H9 (cell line): Measurements from ENCODE around the gene RERE. TPM values are rescaled to one million over a fixed set of nuclear protein-coding genes. Genes with fewer than 3 reads are reported as not detected.

ENCODE experiments used
- DNase-seq: peaks from one replicate; pipeline ENCODE4 v3.0.0-alpha.2; 2017
- H2AFZ ChIP-seq: one replicate; pipeline ENCODE4 v1.6.1; 2013; ENCODE audit warnings: mild to moderate bottlenecking, low read length, control low read depth, moderate library complexity
- H2AK5ac ChIP-seq: 2 replicates; pipeline ENCODE4 v1.6.1; 2013; ENCODE audit warnings: low read length, control low read depth, mixed read lengths; ENCODE audit not compliant: insufficient read length
- H2BK120ac ChIP-seq: one replicate; pipeline ENCODE4 v1.6.1; 2013; ENCODE audit warnings: low read depth, mild to moderate bottlenecking, low read length, control low read depth, inconsistent platforms; ENCODE audit not compliant: poor library complexity, severe bottlenecking
- H2BK12ac ChIP-seq: 2 replicates; pipeline ENCODE4 v1.6.1; 2013; ENCODE audit warnings: low read length, control low read depth, mixed read lengths, low read depth; ENCODE audit not compliant: insufficient read length
- H2BK15ac ChIP-seq: 2 replicates; pipeline ENCODE4 v1.6.1; 2013; ENCODE audit warnings: low read depth, low read length, control low read depth
- H2BK20ac ChIP-seq: one replicate; pipeline ENCODE4 v1.6.1; 2013; ENCODE audit warnings: low read depth, mild to moderate bottlenecking, low read length, control low read depth, inconsistent platforms; ENCODE audit not compliant: poor library complexity, severe bottlenecking
- H2BK5ac ChIP-seq: 2 replicates; pipeline ENCODE4 v1.6.1; 2013; ENCODE audit warnings: low read length, control low read depth, mixed read lengths; ENCODE audit not compliant: insufficient read length
- H3K14ac ChIP-seq: 2 replicates; pipeline ENCODE4 v1.6.1; 2013; ENCODE audit warnings: low read length, control low read depth; ENCODE audit not compliant: insufficient read depth
- H3K18ac ChIP-seq: 2 replicates; pipeline ENCODE4 v1.6.1; 2013; ENCODE audit warnings: low read depth, mild to moderate bottlenecking, mixed read lengths, low read length, control low read depth; ENCODE audit not compliant: insufficient read length
- H3K23ac ChIP-seq: 2 replicates; pipeline ENCODE4 v1.6.1; 2013; ENCODE audit warnings: low read length, control low read depth, mixed read lengths, low read depth; ENCODE audit not compliant: insufficient read length
- H3K23me2 ChIP-seq: 2 replicates; pipeline ENCODE4 v1.6.1; 2013; ENCODE audit warnings: low read depth, mild to moderate bottlenecking, mixed read lengths, low read length, control low read depth; ENCODE audit not compliant: insufficient read length, poor library complexity, severe bottlenecking
- H3K27ac ChIP-seq: 2 replicates; pipeline ENCODE4 v1.5.1; 2013; ENCODE audit warnings: low read length, control low read depth, mixed read lengths, low read depth; ENCODE audit not compliant: insufficient read length
- H3K27me3 ChIP-seq: 2 replicates; pipeline ENCODE4 v1.6.1; 2013; ENCODE audit warnings: low read length, control low read depth, inconsistent platforms; ENCODE audit not compliant: insufficient read depth
- H3K4ac ChIP-seq: 2 replicates; pipeline ENCODE4 v1.6.1; 2013; ENCODE audit warnings: low read depth, mild to moderate bottlenecking, control low read depth, inconsistent platforms, low read length, moderate library complexity
- H3K4me1 ChIP-seq: 2 replicates; pipeline ENCODE4 v1.6.1; 2013; ENCODE audit warnings: low read length, control low read depth, inconsistent platforms; ENCODE audit not compliant: insufficient read depth
- H3K4me2 ChIP-seq: 2 replicates; pipeline ENCODE4 v1.6.1; 2013; ENCODE audit warnings: low read length, control low read depth, mixed read lengths; ENCODE audit not compliant: insufficient read length, insufficient read depth
- H3K56ac ChIP-seq: 2 replicates; pipeline ENCODE4 v1.6.1; 2013; ENCODE audit warnings: low read depth, mild to moderate bottlenecking, mixed read lengths, low read length, control low read depth; ENCODE audit not compliant: insufficient read length
- H3K79me1 ChIP-seq: 2 replicates; pipeline ENCODE4 v1.6.1; 2013; ENCODE audit warnings: low read depth, mild to moderate bottlenecking, moderate library complexity, low read length, control low read depth, inconsistent platforms; ENCODE audit not compliant: insufficient read depth, poor library complexity, severe bottlenecking
- H3K79me2 ChIP-seq: 2 replicates; pipeline ENCODE4 v1.6.1; 2013; ENCODE audit warnings: low read length, control low read depth, inconsistent platforms; ENCODE audit not compliant: insufficient read depth
- H3K9ac ChIP-seq: 2 replicates; pipeline ENCODE4 v1.6.1; 2013; ENCODE audit warnings: low read length, control low read depth, mixed read lengths; ENCODE audit not compliant: insufficient read length; ENCODE audit errors: extremely low read depth
- H3K9me3 ChIP-seq: one replicate; pipeline ENCODE4 v1.6.1; 2013; ENCODE audit warnings: low read depth, low read length, inconsistent platforms; ENCODE audit not compliant: control insufficient read depth
- H3T11ph ChIP-seq: one replicate; pipeline ENCODE4 v1.6.1; 2013; ENCODE audit warnings: mild to moderate bottlenecking, low read length, control low read depth, inconsistent platforms
- H4K20me1 ChIP-seq: one replicate; pipeline ENCODE4 v1.6.1; 2013; ENCODE audit not compliant: control insufficient read depth, insufficient read length, insufficient read depth
- H4K5ac ChIP-seq: 2 replicates; pipeline ENCODE4 v1.6.1; 2013; ENCODE audit warnings: low read depth, mild to moderate bottlenecking, mixed read lengths, low read length, control low read depth; ENCODE audit not compliant: insufficient read length
- H4K8ac ChIP-seq: replicated peaks from 2 replicates; pipeline ENCODE4 v1.6.1; 2013; ENCODE audit warnings: low read length, control low read depth, mixed read lengths, low read depth; ENCODE audit not compliant: insufficient read length
- H4K91ac ChIP-seq: 2 replicates; pipeline ENCODE4 v1.6.1; 2013; ENCODE audit warnings: low read depth, mild to moderate bottlenecking, moderate library complexity, mixed read lengths, low read length, control low read depth; ENCODE audit not compliant: insufficient read length
- H3K27ac Mint-ChIP-seq, 3 experiments: 2 replicates in 2 of 3; 3 replicates in 1 of 3; pipeline ENCODE4 v1.8.0; 2020 to 2021; ENCODE audit warnings: mixed read lengths in 3 of 3, mild to moderate bottlenecking in 1 of 3, moderate library complexity in 1 of 3
- H3K27me3 Mint-ChIP-seq: 2 replicates; pipeline ENCODE4 v1.8.0; 2021; ENCODE audit warnings: low read depth, mild to moderate bottlenecking, moderate library complexity, mixed read lengths
- H3K36me3 Mint-ChIP-seq, 3 experiments: 2 replicates in 2 of 3; 3 replicates in 1 of 3; pipeline ENCODE4 v1.8.0; 2020 to 2021; ENCODE audit warnings: low read depth in 3 of 3, mixed read lengths in 3 of 3; ENCODE audit not compliant: insufficient read depth in 1 of 3
- H3K4me1 Mint-ChIP-seq, 2 experiments: 2 replicates each; pipeline ENCODE4 v1.8.0; 2020; ENCODE audit warnings: mixed read lengths in 2 of 2
- H3K4me3 Mint-ChIP-seq, 2 experiments: 2 replicates in 1 of 2; 3 replicates in 1 of 2; pipeline ENCODE4 v1.8.0; 2020 to 2021; ENCODE audit warnings: mild to moderate bottlenecking in 2 of 2, mixed read lengths in 2 of 2, moderate library complexity in 1 of 2
- H3K9me3 Mint-ChIP-seq, 2 experiments: 2 replicates in 1 of 2; 3 replicates in 1 of 2; pipeline ENCODE4 v1.8.0; 2020; ENCODE audit warnings: mild to moderate bottlenecking in 2 of 2, mixed read lengths in 2 of 2, moderate library complexity in 1 of 2
- WGBS: extraction: QIAGEN DNeasy Blood & Tissue Kit; methylation state at CpG from one replicate; pipeline ENCODE4 v1.1.7; 2013; ENCODE audit warnings: missing lambda C conversion rate, low lambda C conversion rate, mixed read lengths; ENCODE audit not compliant: insufficient read length; ENCODE audit errors: extremely low coverage; 5-methylcytosine and 5-hydroxymethylcytosine counted together
- total RNA-seq: library from RNA; stranded (reverse); gene quantifications from 2 replicates; pipeline ENCODE4 v1.2.1, GENCODE V29; 2021
- TF ChIP-seq, protein P1 (sequence below): fragments of 200-600 bp; sonication (generic); conservative IDR thresholded peaks from 3 replicates; pipeline ENCODE4 v1.8.0; 2021; ENCODE audit warnings: antibody characterized with exemption, mild to moderate bottlenecking

The RERE gene
- total RNA-seq, 1 experiment from 2014 or later = 103 TPM

DNA sequence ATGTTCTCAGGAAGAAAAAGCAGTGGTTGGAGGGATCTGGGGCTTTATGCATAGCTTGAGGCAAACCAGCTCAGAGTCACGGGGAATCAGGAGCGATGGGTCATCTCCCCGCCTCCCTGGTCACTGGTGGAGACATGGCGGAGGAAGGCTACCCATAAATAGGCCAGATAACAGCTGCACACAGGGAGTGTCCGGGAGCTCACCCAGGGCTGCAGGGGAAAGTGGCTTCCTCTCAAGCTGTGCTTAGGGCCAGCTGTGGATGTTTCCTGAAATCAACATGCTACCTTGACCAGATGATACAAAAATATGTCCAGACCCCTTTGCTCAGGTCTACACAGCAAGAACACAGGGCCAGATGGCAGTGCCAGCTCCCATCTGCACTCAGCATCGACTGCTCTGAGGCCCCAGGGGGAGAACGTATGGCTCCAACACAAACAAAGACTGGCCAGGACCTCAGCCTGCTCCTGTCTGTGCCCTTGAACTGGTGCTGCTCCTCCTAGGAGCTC, 27.1 kb upstream of the RERE start:
- H3K23me2 ChIP-seq = no peaks in the 10 kb centered on the region
- H2AK5ac ChIP-seq = no peak overlapping the region
- H3K4me3 Mint-ChIP-seq = no peak overlapping the region
- TF ChIP-seq, protein P1, sequence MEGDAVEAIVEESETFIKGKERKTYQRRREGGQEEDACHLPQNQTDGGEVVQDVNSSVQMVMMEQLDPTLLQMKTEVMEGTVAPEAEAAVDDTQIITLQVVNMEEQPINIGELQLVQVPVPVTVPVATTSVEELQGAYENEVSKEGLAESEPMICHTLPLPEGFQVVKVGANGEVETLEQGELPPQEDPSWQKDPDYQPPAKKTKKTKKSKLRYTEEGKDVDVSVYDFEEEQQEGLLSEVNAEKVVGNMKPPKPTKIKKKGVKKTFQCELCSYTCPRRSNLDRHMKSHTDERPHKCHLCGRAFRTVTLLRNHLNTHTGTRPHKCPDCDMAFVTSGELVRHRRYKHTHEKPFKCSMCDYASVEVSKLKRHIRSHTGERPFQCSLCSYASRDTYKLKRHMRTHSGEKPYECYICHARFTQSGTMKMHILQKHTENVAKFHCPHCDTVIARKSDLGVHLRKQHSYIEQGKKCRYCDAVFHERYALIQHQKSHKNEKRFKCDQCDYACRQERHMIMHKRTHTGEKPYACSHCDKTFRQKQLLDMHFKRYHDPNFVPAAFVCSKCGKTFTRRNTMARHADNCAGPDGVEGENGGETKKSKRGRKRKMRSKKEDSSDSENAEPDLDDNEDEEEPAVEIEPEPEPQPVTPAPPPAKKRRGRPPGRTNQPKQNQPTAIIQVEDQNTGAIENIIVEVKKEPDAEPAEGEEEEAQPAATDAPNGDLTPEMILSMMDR = no peak
- no peak overlapping the region; a peak in 1 of 7 replicates for H3K27ac Mint-ChIP-seq
- H3K9me3 Mint-ChIP-seq = peaks cover 3 to 5% of the 10 kb centered on the region in 2 experiments; a peak in 4 of 5 replicates
- peaks cover 10 to 13% of the 10 kb centered on the region in 2 experiments for H3K4me1 Mint-ChIP-seq
- H4K8ac ChIP-seq = no peak overlapping the region
- no peaks in the 10 kb centered on the region; the same call in none of the 2 replicates for H3K27me3 Mint-ChIP-seq
- no peak overlapping the region for H2BK120ac ChIP-seq
- H3K9me3 ChIP-seq = no peaks in the 10 kb centered on the region
- H2BK15ac ChIP-seq = no peak overlapping the region
- no peak overlapping the region for H3K4me2 ChIP-seq
- no peak overlapping the region for H3K9ac ChIP-seq
- no peak overlapping the region for H3K14ac ChIP-seq
- H2BK12ac ChIP-seq = no peak overlapping the region
- no peaks in the 10 kb centered on the region for H3K27me3 ChIP-seq
- no peak for DNase-seq
- peaks cover 0 to 3% (median 0%) of the 10 kb centered on the region in 3 experiments; a peak in 1 of 7 replicates for H3K36me3 Mint-ChIP-seq
- H2AFZ ChIP-seq = no peak overlapping the region
- no peak overlapping the region for H2BK5ac ChIP-seq
- no peak overlapping the region for H3K4ac ChIP-seq
- no peak overlapping the region for H4K91ac ChIP-seq
- H3K56ac ChIP-seq = no peak overlapping the region
- no CpG with 5 or more reads among the region's 7 CpGs for WGBS
- no peaks in the 10 kb centered on the region for H3K79me2 ChIP-seq
- H2BK20ac ChIP-seq = no peak overlapping the region
- H3K27ac ChIP-seq = no peak overlapping the region
- H3K23ac ChIP-seq = no peak overlapping the region
- no peak overlapping the region for H3T11ph ChIP-seq
- H4K20me1 ChIP-seq = no peaks in the 10 kb centered on the region
- no peak overlapping the region for H3K18ac ChIP-seq
- no peaks in the 10 kb centered on the region for H3K79me1 ChIP-seq
- H3K4me1 ChIP-seq = no peaks in the 10 kb centered on the region
- no peak overlapping the region for H4K5ac ChIP-seq
